MM.1S (cell line): ENCODE data around the gene RYR2.

Source experiments
- CTCF ChIP-seq: fragments of 300-600 bp; sonication (generic); IDR thresholded peaks from 2 replicates; pipeline ENCODE4 v1.5.1; 2016; ENCODE audit warnings: antibody characterized with exemption, low read length, mixed read lengths
- EZH2 ChIP-seq: fragments of 300-600 bp; sonication (generic); optimal IDR thresholded peaks from 2 replicates; pipeline ENCODE3; 2017; ENCODE audit warnings: low read depth, mild to moderate bottlenecking, antibody characterized with exemption, low read length, mixed read lengths

- no peak for TF ChIP-seq CTCF
- no peak for TF ChIP-seq EZH2
These were observed 110.7 kb downstream of the RYR2 start for GRCh38 chr1:237152506-237153335.
